BLaER1 treated with 17β-estradiol and CSF1 and Interleukin-3, amounts not matched to agents 10 nM and 100 nM (cell line): Measurements from ENCODE around the gene ACSF3.

ENCODE experiments used
- H3K27ac ChIP-seq, 11 experiments: shearing (Covaris generic); formaldehyde crosslinking; 2 replicates each; pipeline ENCODE4 v1.8.1; 2022
- H3K27me3 ChIP-seq, 11 experiments: shearing (Covaris generic); formaldehyde crosslinking; 2 replicates each; pipeline ENCODE4 v1.8.1; 2022
- H3K36me3 ChIP-seq, 11 experiments: shearing (Covaris generic); formaldehyde crosslinking; 2 replicates each; pipeline ENCODE4 v1.8.1; 2022
- H3K4me1 ChIP-seq, 10 experiments: shearing (Covaris generic); formaldehyde crosslinking; 2 replicates each; pipeline ENCODE4 v1.8.1; 2022
- H3K4me2 ChIP-seq, 11 experiments: shearing (Covaris generic); formaldehyde crosslinking; 2 replicates each; pipeline ENCODE4 v1.8.1; 2022
- H3K4me3 ChIP-seq, 10 experiments: shearing (Covaris generic); formaldehyde crosslinking; 2 replicates each; pipeline ENCODE4 v1.8.1; 2022
- H3K9ac ChIP-seq, 11 experiments: shearing (Covaris generic); formaldehyde crosslinking; 2 replicates each; pipeline ENCODE4 v1.8.1; 2022
- H3K9me3 ChIP-seq, 11 experiments: shearing (Covaris generic); formaldehyde crosslinking; replicated peaks in 1 of 11; 2 replicates each; pipeline ENCODE4 v1.8.1; 2022
- H4K20me1 ChIP-seq, 11 experiments: shearing (Covaris generic); formaldehyde crosslinking; 2 replicates each; pipeline ENCODE4 v1.8.1; 2022
- Cebpa-rat ChIP-seq, 11 experiments: shearing (Covaris generic); IDR thresholded peaks; 2 replicates each; pipeline ENCODE4 v1.8.1; 2022

ACSF3 gene

DNA sequence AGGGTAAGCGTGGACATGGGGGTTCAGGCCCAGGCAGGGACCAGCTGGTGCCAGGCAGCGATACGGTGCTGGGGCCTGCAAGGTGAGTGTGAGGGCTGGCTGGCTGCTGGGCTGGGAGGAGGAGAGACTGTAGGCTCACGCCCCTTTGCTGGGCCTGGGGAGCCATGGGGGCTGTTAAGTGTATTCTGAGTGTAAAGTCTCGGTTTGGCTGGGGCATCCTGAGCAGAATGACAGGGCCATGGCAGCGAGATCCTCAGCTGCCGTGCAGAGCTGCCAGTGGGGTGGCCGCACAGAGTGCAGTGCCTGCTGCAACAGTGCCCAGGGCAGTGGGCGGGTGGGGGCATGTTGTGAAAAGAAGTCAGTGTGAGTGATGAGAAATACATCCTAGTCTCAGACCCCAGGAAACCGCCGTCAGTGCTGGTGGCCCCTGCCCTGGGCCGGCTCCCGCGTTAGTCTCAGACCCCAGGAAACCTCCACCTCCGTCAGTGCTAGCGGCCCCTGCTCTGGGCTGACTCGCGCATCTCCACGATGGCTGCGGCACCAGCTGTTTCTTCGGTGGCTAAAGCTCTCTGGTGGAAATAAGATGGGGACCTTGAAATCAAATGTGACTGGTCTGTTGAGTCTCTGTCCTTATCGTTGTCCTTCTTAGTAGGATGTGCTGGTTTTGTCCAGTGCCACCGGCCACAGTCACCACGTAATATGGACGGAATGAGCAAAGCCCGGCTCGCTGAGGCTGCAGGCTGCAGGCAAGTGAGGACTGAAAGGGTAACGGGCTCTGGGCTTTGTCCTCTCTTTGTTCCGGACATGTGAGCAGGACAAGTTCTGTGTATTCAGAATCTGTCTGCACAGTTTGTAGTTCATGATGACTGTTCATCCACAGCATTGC lies 22.9 kb downstream of the ACSF3 start:
- peak overlapping the region in 6 of 10 experiments; percentile 49 to 61 (median 56); a peak in 6 of 20 replicates for H3K4me3 ChIP-seq
- peaks cover 48 to 68% (median 61%) of the 10 kb centered on the region in 11 experiments for H3K36me3 ChIP-seq
- H3K9me3 ChIP-seq: no peaks in the 10 kb centered on the region
- 0 out of 22 replicates have a peak, but pooled peaks cover 0 to 8% (median 0%) of the 10 kb centered on the region in 11 experiments for H3K27me3 ChIP-seq
- no peak for TF ChIP-seq Cebpa-rat (IDR thresholded peaks at IDR 0.05)
- H3K4me1 ChIP-seq: peaks cover 53 to 97% (median 81%) of the 10 kb centered on the region in 10 experiments
- peak overlapping the region; percentile 89 to 100 (median 95) for H3K4me2 ChIP-seq
- H4K20me1 ChIP-seq: peaks cover 0 to 21% (median 5%) of the 10 kb centered on the region in 11 experiments; a peak in 6 of 22 replicates
- H3K9ac ChIP-seq: peak overlapping the region in 10 of 11 experiments; percentile 54 to 76 (median 70); a peak in 18 of 22 replicates
- H3K27ac ChIP-seq: peak overlapping the region; percentile 66 to 78 (median 74); a peak in 21 of 22 replicates

- H3K27me3 ChIP-seq: no peaks in the 10 kb centered on the region
- H3K9me3 ChIP-seq: no peaks in the 10 kb centered on the region
- peaks cover 44 to 68% (median 58%) of the 10 kb centered on the region in 11 experiments for H3K36me3 ChIP-seq
- no peak overlapping the region for H3K4me3 ChIP-seq
- H3K27ac ChIP-seq: peak overlapping the region in 6 of 11 experiments; percentile 21 to 78 (median 70); a peak in 9 of 22 replicates
- no peak for TF ChIP-seq Cebpa-rat (IDR thresholded peaks at IDR 0.05)
- peak overlapping the region; percentile 89 to 100 (median 95); a peak in 21 of 22 replicates for H3K4me2 ChIP-seq
- peaks cover 0 to 25% (median 5%) of the 10 kb centered on the region in 11 experiments; a peak in 6 of 22 replicates for H4K20me1 ChIP-seq
- H3K4me1 ChIP-seq: peaks cover 47 to 97% (median 77%) of the 10 kb centered on the region in 10 experiments
- H3K9ac ChIP-seq: peak overlapping the region in 5 of 11 experiments; percentile 42 to 75 (median 70); a peak in 7 of 22 replicates
Measured at GRCh38 chr16:89117227-89117974, 23.7 kb downstream of the ACSF3 start.

- Histone ChIP-seq H3K9me3 (no peaks in the 10 kb centered on the region), H3K27ac (peak overlapping the region in 4 of 11 experiments; percentile 21 to 77 (median 70); a peak in 7 of 22 replicates), H3K4me1 (peaks cover 42 to 97% (median 76%) of the 10 kb centered on the region in 10 experiments), H4K20me1 (peaks cover 0 to 30% (median 5%) of the 10 kb centered on the region in 11 experiments; a peak in 6 of 22 replicates), H3K9ac (peak overlapping the region in 5 of 11 experiments; percentile 11 to 73 (median 67); a peak in 4 of 22 replicates), H3K4me2 (peak overlapping the region in 8 of 11 experiments; percentile 89 to 100 (median 96); a peak in 14 of 22 replicates), H3K4me3 (no peak overlapping the region), H3K27me3 (no peaks in the 10 kb centered on the region), H3K36me3 (peaks cover 48 to 68% (median 60%) of the 10 kb centered on the region in 11 experiments)
- no peak for TF ChIP-seq Cebpa-rat (IDR thresholded peaks at IDR 0.05)
Measured at GRCh38 chr16:89117975-89118289, 24.3 kb downstream of the ACSF3 start.

- H3K9me3 ChIP-seq: peaks cover 0 to 3% (median 0%) of the 10 kb centered on the region in 11 experiments; a peak in 1 of 22 replicates
- no peak for TF ChIP-seq Cebpa-rat (IDR thresholded peaks at IDR 0.05)
- no peak overlapping the region for H3K4me3 ChIP-seq
- H3K9ac ChIP-seq: peak overlapping the region in 3 of 11 experiments; percentile 1 to 70 (median 28); a peak in 2 of 22 replicates
- H3K4me1 ChIP-seq: peaks cover 35 to 92% (median 70%) of the 10 kb centered on the region in 10 experiments
- peak overlapping the region in 3 of 11 experiments; percentile 21 to 77 (median 74); a peak in 3 of 22 replicates for H3K27ac ChIP-seq
- peaks cover 0 to 34% (median 5%) of the 10 kb centered on the region in 11 experiments; a peak in 6 of 22 replicates for H4K20me1 ChIP-seq
- H3K36me3 ChIP-seq: peaks cover 53 to 71% (median 65%) of the 10 kb centered on the region in 11 experiments
- no peaks in the 10 kb centered on the region for H3K27me3 ChIP-seq
- peak overlapping the region in 8 of 11 experiments; percentile 12 to 100 (median 96); a peak in 12 of 22 replicates for H3K4me2 ChIP-seq
Measured at GRCh38 chr16:89118361-89119165, 24.9 kb downstream of the ACSF3 start.

- no peak overlapping the region for H3K9ac ChIP-seq
- no peaks in the 10 kb centered on the region for H3K27me3 ChIP-seq
- H4K20me1 ChIP-seq: peaks cover 0 to 34% (median 5%) of the 10 kb centered on the region in 11 experiments; a peak in 6 of 22 replicates
- peak overlapping the region in 7 of 11 experiments; percentile 12 to 100 (median 95); a peak in 5 of 22 replicates for H3K4me2 ChIP-seq
- H3K4me3 ChIP-seq: no peak overlapping the region
- no peak for TF ChIP-seq Cebpa-rat (IDR thresholded peaks at IDR 0.05)
- peaks cover 60 to 77% (median 71%) of the 10 kb centered on the region in 11 experiments for H3K36me3 ChIP-seq
- 0 out of 22 replicates have a peak overlapping the region, but pooled peaks of 1 of the 11 experiments have one; percentile 19 for H3K27ac ChIP-seq
- H3K9me3 ChIP-seq: peaks cover 0 to 9% (median 0%) of the 10 kb centered on the region in 11 experiments; a peak in 4 of 22 replicates
- peaks cover 29 to 86% (median 63%) of the 10 kb centered on the region in 10 experiments for H3K4me1 ChIP-seq
Measured at GRCh38 chr16:89119166-89119621, 25.5 kb downstream of the ACSF3 start.

DNA sequence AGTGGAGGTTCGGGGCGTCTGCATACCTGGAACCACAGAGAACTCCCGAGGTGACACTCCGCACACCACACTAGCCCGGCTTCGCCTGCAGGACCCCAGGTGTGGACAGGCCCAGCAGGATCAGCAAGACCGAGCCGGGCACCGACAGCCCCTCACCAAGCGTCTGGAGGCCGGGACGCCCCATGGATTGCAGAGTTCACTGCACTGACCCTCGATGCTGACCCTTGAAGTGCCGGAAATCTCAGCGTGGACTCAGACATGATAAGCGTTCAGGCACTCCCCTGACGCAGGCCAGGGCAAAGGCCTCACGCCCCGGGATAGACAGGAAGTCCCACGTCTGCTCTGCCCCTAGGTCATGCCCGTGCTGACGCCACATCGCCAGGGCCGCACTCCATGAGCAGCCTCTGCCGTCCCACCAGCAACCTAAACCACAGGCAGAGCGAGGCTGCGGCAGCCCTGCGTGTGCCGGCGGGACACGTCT lies 26.0 kb downstream of the ACSF3 start:
- no peaks in the 10 kb centered on the region for H3K27me3 ChIP-seq
- H3K9me3 ChIP-seq: peaks cover 0 to 12% (median 3%) of the 10 kb centered on the region in 11 experiments; a peak in 8 of 22 replicates
- H3K9ac ChIP-seq: no peak overlapping the region
- peak overlapping the region in 2 of 11 experiments; percentile 7 to 19; a peak in 1 of 22 replicates for H3K27ac ChIP-seq
- TF ChIP-seq Cebpa-rat (IDR thresholded peaks at IDR 0.05): no peak
- no peak overlapping the region for H3K4me3 ChIP-seq
- H4K20me1 ChIP-seq: peaks cover 0 to 34% (median under 1%) of the 10 kb centered on the region in 11 experiments; a peak in 6 of 22 replicates
- H3K4me2 ChIP-seq: peak overlapping the region in 4 of 11 experiments; percentile 12 to 100 (median 58); a peak in 5 of 22 replicates
- peaks cover 24 to 80% (median 58%) of the 10 kb centered on the region in 10 experiments for H3K4me1 ChIP-seq
- peaks cover 65 to 82% (median 76%) of the 10 kb centered on the region in 11 experiments for H3K36me3 ChIP-seq

DNA sequence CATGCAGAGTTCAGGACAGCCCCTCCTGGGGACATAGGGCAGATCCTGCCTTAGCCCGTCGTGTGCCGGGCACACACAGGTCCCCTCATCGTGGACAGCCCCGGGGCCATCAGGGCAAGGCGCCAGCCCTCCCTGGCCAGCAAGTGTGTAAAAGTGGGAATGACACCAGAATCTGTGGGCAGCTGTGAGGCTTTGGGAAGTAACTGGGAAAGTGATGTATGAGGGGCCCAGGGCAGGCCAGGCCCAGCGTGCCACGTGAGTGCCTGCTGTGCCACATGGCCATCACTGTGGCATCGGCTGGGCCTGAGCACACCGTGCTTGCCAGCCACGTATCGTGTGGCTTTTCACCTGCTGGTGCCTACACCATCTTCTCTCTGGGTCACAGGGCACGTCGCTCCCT lies 26.6 kb downstream of the ACSF3 start:
- H3K9me3 ChIP-seq: peaks cover 0 to 17% (median 8%) of the 10 kb centered on the region in 11 experiments; a peak in 16 of 22 replicates
- H3K9ac ChIP-seq: no peak overlapping the region
- H3K4me3 ChIP-seq: no peak overlapping the region
- no peaks in the 10 kb centered on the region for H3K27me3 ChIP-seq
- H4K20me1 ChIP-seq: peaks cover 0 to 34% (median 0%) of the 10 kb centered on the region in 11 experiments; a peak in 3 of 22 replicates
- peaks cover 70 to 88% (median 82%) of the 10 kb centered on the region in 11 experiments for H3K36me3 ChIP-seq
- peaks cover 21 to 75% (median 54%) of the 10 kb centered on the region in 10 experiments for H3K4me1 ChIP-seq
- TF ChIP-seq Cebpa-rat (IDR thresholded peaks at IDR 0.05): no peak
- H3K4me2 ChIP-seq: no peak overlapping the region
- peak overlapping the region in 1 of 11 experiments; percentile 7; a peak in 1 of 22 replicates for H3K27ac ChIP-seq
